ENCODE measurements around the gene SRMS. TPM values are rescaled to one million over a fixed set of nuclear protein-coding genes. Genes with fewer than 3 reads are reported as not detected.

The SRMS gene
- total and polyA plus RNA-seq, 2 donors (not counting 1 experiment from before 2014, with no cell fraction given): not detected

GRCh38 chr20:63565699-63566335, 18.3 kb upstream of the SRMS start:
- no peak overlapping the region for H3K4me3 ChIP-seq (replicated peaks in 1 of 4; ENCODE audit: control extremely low read depth in 1 of 4, insufficient read depth in 1 of 4, low read depth in 3 of 4, low read length in 4 of 4)
- TF ChIP-seq CTCF (conservative IDR thresholded peaks at IDR 0.05 in 1 of 2, IDR thresholded peaks at IDR 0.05 in 1 of 2; ENCODE audit: low read depth in 1 of 2, low read length in 2 of 2) (no peak), EZH2 (IDR thresholded peaks at IDR 0.05; ENCODE audit: low read length, missing control alignments) (no peak)
- H3K79me2 ChIP-seq (ENCODE audit: control insufficient read depth, insufficient read depth, low read length): no peaks in the 10 kb centered on the region
- peaks cover 17% of the 10 kb centered on the region for H3K36me3 ChIP-seq (ENCODE audit: control insufficient read depth, insufficient read depth, low read length)
- no peaks in the 10 kb centered on the region for H3K4me1 ChIP-seq (ENCODE audit: control insufficient read depth, extremely low read depth, insufficient read depth, low read length)
- no peak overlapping the region for H3K4me2 ChIP-seq (ENCODE audit: extremely low read depth, insufficient read depth, low read length)
- H3K9me3 ChIP-seq (ENCODE audit: control insufficient read depth, insufficient read depth, low read depth, low read length): no peaks in the 10 kb centered on the region
- DNase-seq (ENCODE audit: low read depth in 2 of 2): no peak
- H4K20me1 ChIP-seq (ENCODE audit: control insufficient read depth, extremely low read depth, insufficient read depth, low read length): no peaks in the 10 kb centered on the region
- no peak overlapping the region for H2AFZ ChIP-seq (ENCODE audit: low read length)
- H3K27me3 ChIP-seq (ENCODE audit: control insufficient read depth, insufficient read depth, low read length): no peaks in the 10 kb centered on the region
- H3K9ac ChIP-seq (ENCODE audit: insufficient read depth, low read length): no peak overlapping the region
- H3K27ac ChIP-seq (ENCODE audit: insufficient read depth, low read length): no peak overlapping the region

- no peaks in the 10 kb centered on the region for H3K4me1 ChIP-seq (ENCODE audit: control insufficient read depth, extremely low read depth, insufficient read depth, low read length)
- H3K27me3 ChIP-seq (ENCODE audit: control insufficient read depth, insufficient read depth, low read length): no peaks in the 10 kb centered on the region
- no peak overlapping the region for H3K27ac ChIP-seq (ENCODE audit: insufficient read depth, low read length)
- no peaks in the 10 kb centered on the region for H4K20me1 ChIP-seq (ENCODE audit: control insufficient read depth, extremely low read depth, insufficient read depth, low read length)
- H3K36me3 ChIP-seq (ENCODE audit: control insufficient read depth, insufficient read depth, low read length): peaks cover 21% of the 10 kb centered on the region
- no peak overlapping the region for H3K4me2 ChIP-seq (ENCODE audit: extremely low read depth, insufficient read depth, low read length)
- no peaks in the 10 kb centered on the region for H3K9me3 ChIP-seq (ENCODE audit: control insufficient read depth, insufficient read depth, low read depth, low read length)
- H3K79me2 ChIP-seq (ENCODE audit: control insufficient read depth, insufficient read depth, low read length): no peaks in the 10 kb centered on the region
- no peak overlapping the region for H3K4me3 ChIP-seq (replicated peaks in 1 of 4; ENCODE audit: control extremely low read depth in 1 of 4, insufficient read depth in 1 of 4, low read depth in 3 of 4, low read length in 4 of 4)
- TF ChIP-seq EZH2 (IDR thresholded peaks at IDR 0.05; ENCODE audit: low read length, missing control alignments) (no peak), CTCF (conservative IDR thresholded peaks at IDR 0.05 in 1 of 2, IDR thresholded peaks at IDR 0.05 in 1 of 2; ENCODE audit: low read depth in 1 of 2, low read length in 2 of 2) (no peak)
- DNase-seq (ENCODE audit: low read depth in 2 of 2): no peak
- H3K9ac ChIP-seq (ENCODE audit: insufficient read depth, low read length): no peak overlapping the region
- no peak overlapping the region for H2AFZ ChIP-seq (ENCODE audit: low read length)
Observed at GRCh38 chr20:63565021-63565698, 17.6 kb upstream of the SRMS start.

GRCh38 chr20:63564036-63564810, 16.7 kb upstream of the SRMS start:
- TF ChIP-seq CTCF (conservative IDR thresholded peaks at IDR 0.05 in 1 of 2, IDR thresholded peaks at IDR 0.05 in 1 of 2; ENCODE audit: low read depth in 1 of 2, low read length in 2 of 2) (no peak), EZH2 (IDR thresholded peaks at IDR 0.05; ENCODE audit: low read length, missing control alignments) (no peak)
- Histone ChIP-seq H3K9me3 (ENCODE audit: control insufficient read depth, insufficient read depth, low read depth, low read length) (no peaks in the 10 kb centered on the region), H4K20me1 (ENCODE audit: control insufficient read depth, extremely low read depth, insufficient read depth, low read length) (no peaks in the 10 kb centered on the region), H3K36me3 (ENCODE audit: control insufficient read depth, insufficient read depth, low read length) (peaks cover 27% of the 10 kb centered on the region), H2AFZ (ENCODE audit: low read length) (no peak overlapping the region), H3K27ac (ENCODE audit: insufficient read depth, low read length) (no peak overlapping the region), H3K79me2 (ENCODE audit: control insufficient read depth, insufficient read depth, low read length) (no peaks in the 10 kb centered on the region), H3K4me1 (ENCODE audit: control insufficient read depth, extremely low read depth, insufficient read depth, low read length) (no peaks in the 10 kb centered on the region), H3K4me3 (replicated peaks in 1 of 4; ENCODE audit: control extremely low read depth in 1 of 4, insufficient read depth in 1 of 4, low read depth in 3 of 4, low read length in 4 of 4) (no peak overlapping the region), H3K27me3 (ENCODE audit: control insufficient read depth, insufficient read depth, low read length) (no peaks in the 10 kb centered on the region), H3K4me2 (ENCODE audit: extremely low read depth, insufficient read depth, low read length) (no peak overlapping the region), H3K9ac (ENCODE audit: insufficient read depth, low read length) (no peak overlapping the region)
- no peak for DNase-seq (ENCODE audit: low read depth in 2 of 2)
